HepG2 (cell line): ENCODE results near the gene GTF2F2. TPM values are rescaled to one million over a fixed set of nuclear protein-coding genes. Genes with fewer than 3 reads are reported as not detected.
A peak's percentile ranks its signal among the peaks of the same experiment; 100 is the strongest.

Source experiments
- ATAC-seq: fragments of 200-7000 bp; cut with Tn5 transposase; 3 replicates; pipeline ENCODE4 v1.9.1; 2020; ENCODE audit warnings: mild to moderate bottlenecking, moderate library complexity
- BruUV-seq: library from RNA; stranded (reverse); fragments of 400-500 nt; replicated peaks from 2 replicates; lab custom pipeline; 2021; lab: Mats Ljungman, UMichigan
- CTCF ChIA-PET: fragments of 300-600 bp; formaldehyde crosslinking; extraction: SDS; loops from one replicate; lab custom pipeline; 2021; ENCODE audit warnings: low total read pairs, inconsistent platforms, low intra/inter-chr PET ratio; lab: Yijun Ruan, JAX
- POLR2A ChIA-PET: fragments of 350-600 bp; sonication (Branson Sonifier 250); formaldehyde crosslinking; loops from one replicate; lab custom pipeline; 2020; ENCODE audit warnings: antibody characterized with exemption, inconsistent platforms; lab: Yijun Ruan, JAX
- DNase-seq: peaks from one replicate; pipeline ENCODE4 v3.0.0-alpha.2; 2015; ENCODE audit warnings: low spot score
- FAIRE-seq: peaks from 3 replicates; lab custom pipeline; 2011; peaks lifted over from hg19 to GRCh38; lab: Jason Lieb, UNC
- H2AFZ ChIP-seq: one replicate; pipeline ENCODE4 v1.6.1; 2011; ENCODE audit warnings: low read length, inconsistent platforms
- H3K27ac ChIP-seq: fragments of 300-600 bp; 3 replicates; pipeline ENCODE4 v1.8.0; 2011; ENCODE audit warnings: mixed run types, mild to moderate bottlenecking, mixed read lengths, low read length, inconsistent platforms; ENCODE audit not compliant: insufficient read depth; ENCODE audit errors: extremely low read length
- H3K27me3 ChIP-seq, 2 experiments: fragments of 200-600 bp in 1 of 2; 2 replicates in 1 of 2; 3 replicates in 1 of 2; pipeline versions ENCODE4 v1.6.0 to v1.8.0; 2011; ENCODE audit warnings: low read length in 2 of 2, mild to moderate bottlenecking in 2 of 2, moderate library complexity in 2 of 2, inconsistent platforms in 1 of 2; ENCODE audit not compliant: insufficient read depth in 2 of 2, control insufficient read depth in 1 of 2
- H3K36me3 ChIP-seq, 2 experiments: fragments of 200-600 bp in 1 of 2; replicated peaks in 1 of 2; 2 replicates in 1 of 2; 3 replicates in 1 of 2; pipeline versions ENCODE4 v1.5.1 to v1.8.0; 2011; ENCODE audit warnings: low read length in 2 of 2, inconsistent platforms in 1 of 2; ENCODE audit not compliant: insufficient read depth in 2 of 2, control insufficient read depth in 1 of 2
- H3K4me1 ChIP-seq: 2 replicates; pipeline ENCODE4 v1.5.1; 2012; ENCODE audit warnings: low read length, inconsistent platforms; ENCODE audit not compliant: insufficient read depth
- H3K4me2 ChIP-seq: 2 replicates; pipeline ENCODE4 v1.6.0; 2011; ENCODE audit warnings: low read depth, low read length, inconsistent platforms
- H3K4me3 ChIP-seq, 3 experiments: fragments of 200-600 bp in 1 of 3; sonication (generic), shearing (Covaris generic) in 1 of 3; replicated peaks in 1 of 3; 2 replicates each; pipeline ENCODE4 v1.5.1; 2011 to 2016; ENCODE audit warnings: low read length in 3 of 3, inconsistent platforms in 2 of 3, low read depth in 2 of 3, mild to moderate bottlenecking in 2 of 3, control low read depth in 1 of 3, mixed read lengths in 1 of 3; ENCODE audit not compliant: insufficient read depth in 1 of 3
- H3K79me2 ChIP-seq: one replicate; pipeline ENCODE4 v1.6.1; 2011; ENCODE audit warnings: low read length, inconsistent platforms; ENCODE audit not compliant: insufficient read depth
- H3K9ac ChIP-seq: 2 replicates; pipeline ENCODE4 v1.6.0; 2011; ENCODE audit warnings: mild to moderate bottlenecking, low read depth, low read length, inconsistent platforms; ENCODE audit not compliant: insufficient read depth
- H3K9me3 ChIP-seq: 2 replicates; pipeline ENCODE4 v1.5.1; 2012; ENCODE audit warnings: mild to moderate bottlenecking, low read length
- H4K20me1 ChIP-seq: 2 replicates; pipeline ENCODE4 v1.6.0; 2011; ENCODE audit warnings: inconsistent platforms, mild to moderate bottlenecking, low read length, moderate library complexity; ENCODE audit not compliant: insufficient read depth
- LCORL ChIP-seq, 2 experiments: fragments of 450-650 bp in 1 of 2; sonication (generic) in 1 of 2; formaldehyde crosslinking in 1 of 2; IDR thresholded peaks; 2 replicates each; pipeline versions ENCODE4 v1.5.0 to v1.6.1; 2017 to 2020; ENCODE audit warnings: antibody characterized with exemption in 1 of 2, missing genetic modification reagents in 1 of 2
- MAF1 ChIP-seq: sonication (generic); formaldehyde crosslinking; IDR thresholded peaks from 2 replicates; pipeline ENCODE4 v1.5.0; 2020; ENCODE audit warnings: missing genetic modification reagents, borderline replicate concordance
- MBD4 ChIP-seq: IDR thresholded peaks from 2 replicates; pipeline ENCODE4 v1.6.1; 2012; ENCODE audit warnings: low read length, inconsistent platforms, borderline replicate concordance
- POLR2A ChIP-seq, 2 experiments: IDR thresholded peaks; 2 replicates each; pipeline ENCODE4 v1.6.1; 2011; ENCODE audit warnings: low read depth in 2 of 2, low read length in 2 of 2, mild to moderate bottlenecking in 1 of 2, moderate library complexity in 1 of 2; ENCODE audit not compliant: insufficient read depth in 1 of 2
- POLR2AphosphoS5 ChIP-seq: IDR thresholded peaks from 2 replicates; pipeline ENCODE4 v1.6.1; 2012; ENCODE audit warnings: low read depth, low read length
- POLR2G ChIP-seq: fragments of 200-400 bp; formaldehyde crosslinking; IDR thresholded peaks from 2 replicates; pipeline ENCODE4 v1.6.1; 2018; ENCODE audit warnings: mild to moderate bottlenecking, low read depth, low read length, moderate library complexity
- RBM22 ChIP-seq: fragments of 200-400 bp; formaldehyde crosslinking; optimal IDR thresholded peaks from 2 replicates; pipeline ENCODE3; 2017; ENCODE audit warnings: mild to moderate bottlenecking, low read length, moderate library complexity
- RBM39 ChIP-seq: fragments of 200-400 bp; formaldehyde crosslinking; IDR thresholded peaks from one replicate; pipeline ENCODE4 v1.6.1; 2018; ENCODE audit warnings: antibody characterized with exemption, mild to moderate bottlenecking, low read depth, low read length; ENCODE audit not compliant: poor library complexity, severe bottlenecking
- ZFP37 ChIP-seq: sonication (generic); formaldehyde crosslinking; IDR thresholded peaks from 2 replicates; pipeline ENCODE4 v1.4.0; 2020; ENCODE audit warnings: missing genetic modification reagents, borderline replicate concordance
- WGBS: methylation state at CpG from one replicate; pipeline ENCODE4 v1.1.6; 2017; ENCODE audit warnings: low lambda C conversion rate; 5-methylcytosine and 5-hydroxymethylcytosine counted together
- in situ Hi-C: cut with HindIII; loops from 2 replicates; pipeline ENCODE4 v1.10.0; 2017; ENCODE audit warnings: low pct_unique_long_range_greater_than_20kb; ENCODE audit not compliant: extremely low pct_ligation_motif_present
- intact Hi-C: fragments of 100-400 bp; cut with micrococcal nuclease; formaldehyde crosslinking; loops from one replicate; pipeline ENCODE4 v1.10.0; 2022; ENCODE audit not compliant: unreplicated experiment
- polyA plus RNA-seq, 8 experiments: library from polyadenylated mRNA; depleted of rRNA in 3 of 8; stranded (reverse) in 7 of 8; unstranded in 1 of 8; fragments of >200 nt; fragmentation: Illumina TruSeq in 4 of 8; extraction: Trizol in 4 of 8; gene quantifications; 2 replicates each; pipeline versions ENCODE4 v1.2.1 to v1.2.3, GENCODE V29; 2011 to 2016; ENCODE audit warnings: low read depth in 4 of 8, missing spikeins in 1 of 8, mixed read lengths in 1 of 8; ENCODE audit not compliant: insufficient read depth in 1 of 8
- total RNA-seq, 5 experiments: library from RNA; depleted of rRNA; stranded (reverse); fragments of >200 nt; fragmentation: Illumina TruSeq; extraction: Trizol; gene quantifications; 2 replicates each; pipeline ENCODE4 v1.2.3, GENCODE V29; 2016; ENCODE audit warnings: low read depth in 1 of 5
- TF ChIP-seq, protein P1 (sequence below): sonication (generic); formaldehyde crosslinking; IDR thresholded peaks from 2 replicates; pipeline ENCODE4 v1.5.0; 2020; ENCODE audit warnings: mild to moderate bottlenecking, missing genetic modification reagents, borderline replicate concordance

Gene GTF2F2
- total and polyA plus RNA-seq, 2 of the 13 experiments (the other 11 are each of a cell fraction or from before 2014, with no cell fraction given) = 10.6 to 32.8 TPM

DNA sequence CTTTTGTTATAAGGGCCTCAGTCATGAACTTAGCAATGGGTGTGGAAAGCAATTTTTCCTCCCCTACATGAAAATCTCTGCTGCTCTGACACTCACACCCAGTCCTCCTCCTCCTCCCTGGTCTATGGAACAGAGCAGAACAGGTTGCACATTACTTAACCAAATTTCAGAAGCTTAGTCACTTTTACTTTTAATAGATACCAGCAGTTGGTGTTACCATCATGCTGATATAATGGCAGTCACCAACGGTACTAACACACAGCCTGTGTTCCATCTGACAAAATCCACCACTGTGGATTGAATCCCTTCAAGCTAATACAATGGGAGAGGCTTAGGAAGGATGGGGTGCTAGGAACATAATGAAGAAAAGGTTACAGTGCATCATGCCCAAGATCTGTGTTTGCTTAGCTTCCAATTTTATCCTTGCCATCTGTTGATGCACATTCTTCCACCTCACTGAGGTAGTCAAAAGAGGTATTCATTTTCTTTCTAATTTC is 210.9 kb downstream of the GTF2F2 start:
- ChIA-PET CTCF (no interaction called here), POLR2A (interaction anchor here (0.8 to 7.2 kb wide), 4 partner anchors 10 to 133 kb away, joined by 3 to 73 read pairs (median 6); partner anchors contain the start of genes COG3 and TPT1)
- H3K79me2 ChIP-seq = no peaks in the 10 kb centered on the region
- H3K4me3 ChIP-seq = no peak overlapping the region
- intact Hi-C loops = no loop called here
- H3K4me2 ChIP-seq = no peak overlapping the region
- BruUV-seq = no TSS peak
- peak; percentile 1; the same call in 1 of the 3 replicates for ATAC-seq
- peaks cover 82% of the 10 kb centered on the region for H3K4me1 ChIP-seq
- FAIRE-seq = no peak
- peaks cover 1 to 6% of the 10 kb centered on the region in 2 experiments; a peak in 4 of 5 replicates for H3K36me3 ChIP-seq
- TF ChIP-seq RBM22 (peak; percentile 85), POLR2A (IDR thresholded peaks at IDR 0.05; ENCODE audit: insufficient read depth in 1 of 2, low read depth in 2 of 2, low read length in 2 of 2) (peak; percentile 36 to 40; a peak in 2 of 4 replicates), RBM39 (no peak), POLR2AphosphoS5 (peak; percentile 67), MAF1 (no peak), POLR2G (peak; percentile 53; the same call in 1 of the 2 replicates), MBD4 (peak; percentile 20; the same call in 1 of the 2 replicates), ZFP37 (CRISPR knock-in tag) (no peak), LCORL (IDR thresholded peaks at IDR 0.05) (no peak), LCORL (CRISPR knock-in tag; IDR thresholded peaks at IDR 0.05) (no peak)
- TF ChIP-seq, protein P1, sequence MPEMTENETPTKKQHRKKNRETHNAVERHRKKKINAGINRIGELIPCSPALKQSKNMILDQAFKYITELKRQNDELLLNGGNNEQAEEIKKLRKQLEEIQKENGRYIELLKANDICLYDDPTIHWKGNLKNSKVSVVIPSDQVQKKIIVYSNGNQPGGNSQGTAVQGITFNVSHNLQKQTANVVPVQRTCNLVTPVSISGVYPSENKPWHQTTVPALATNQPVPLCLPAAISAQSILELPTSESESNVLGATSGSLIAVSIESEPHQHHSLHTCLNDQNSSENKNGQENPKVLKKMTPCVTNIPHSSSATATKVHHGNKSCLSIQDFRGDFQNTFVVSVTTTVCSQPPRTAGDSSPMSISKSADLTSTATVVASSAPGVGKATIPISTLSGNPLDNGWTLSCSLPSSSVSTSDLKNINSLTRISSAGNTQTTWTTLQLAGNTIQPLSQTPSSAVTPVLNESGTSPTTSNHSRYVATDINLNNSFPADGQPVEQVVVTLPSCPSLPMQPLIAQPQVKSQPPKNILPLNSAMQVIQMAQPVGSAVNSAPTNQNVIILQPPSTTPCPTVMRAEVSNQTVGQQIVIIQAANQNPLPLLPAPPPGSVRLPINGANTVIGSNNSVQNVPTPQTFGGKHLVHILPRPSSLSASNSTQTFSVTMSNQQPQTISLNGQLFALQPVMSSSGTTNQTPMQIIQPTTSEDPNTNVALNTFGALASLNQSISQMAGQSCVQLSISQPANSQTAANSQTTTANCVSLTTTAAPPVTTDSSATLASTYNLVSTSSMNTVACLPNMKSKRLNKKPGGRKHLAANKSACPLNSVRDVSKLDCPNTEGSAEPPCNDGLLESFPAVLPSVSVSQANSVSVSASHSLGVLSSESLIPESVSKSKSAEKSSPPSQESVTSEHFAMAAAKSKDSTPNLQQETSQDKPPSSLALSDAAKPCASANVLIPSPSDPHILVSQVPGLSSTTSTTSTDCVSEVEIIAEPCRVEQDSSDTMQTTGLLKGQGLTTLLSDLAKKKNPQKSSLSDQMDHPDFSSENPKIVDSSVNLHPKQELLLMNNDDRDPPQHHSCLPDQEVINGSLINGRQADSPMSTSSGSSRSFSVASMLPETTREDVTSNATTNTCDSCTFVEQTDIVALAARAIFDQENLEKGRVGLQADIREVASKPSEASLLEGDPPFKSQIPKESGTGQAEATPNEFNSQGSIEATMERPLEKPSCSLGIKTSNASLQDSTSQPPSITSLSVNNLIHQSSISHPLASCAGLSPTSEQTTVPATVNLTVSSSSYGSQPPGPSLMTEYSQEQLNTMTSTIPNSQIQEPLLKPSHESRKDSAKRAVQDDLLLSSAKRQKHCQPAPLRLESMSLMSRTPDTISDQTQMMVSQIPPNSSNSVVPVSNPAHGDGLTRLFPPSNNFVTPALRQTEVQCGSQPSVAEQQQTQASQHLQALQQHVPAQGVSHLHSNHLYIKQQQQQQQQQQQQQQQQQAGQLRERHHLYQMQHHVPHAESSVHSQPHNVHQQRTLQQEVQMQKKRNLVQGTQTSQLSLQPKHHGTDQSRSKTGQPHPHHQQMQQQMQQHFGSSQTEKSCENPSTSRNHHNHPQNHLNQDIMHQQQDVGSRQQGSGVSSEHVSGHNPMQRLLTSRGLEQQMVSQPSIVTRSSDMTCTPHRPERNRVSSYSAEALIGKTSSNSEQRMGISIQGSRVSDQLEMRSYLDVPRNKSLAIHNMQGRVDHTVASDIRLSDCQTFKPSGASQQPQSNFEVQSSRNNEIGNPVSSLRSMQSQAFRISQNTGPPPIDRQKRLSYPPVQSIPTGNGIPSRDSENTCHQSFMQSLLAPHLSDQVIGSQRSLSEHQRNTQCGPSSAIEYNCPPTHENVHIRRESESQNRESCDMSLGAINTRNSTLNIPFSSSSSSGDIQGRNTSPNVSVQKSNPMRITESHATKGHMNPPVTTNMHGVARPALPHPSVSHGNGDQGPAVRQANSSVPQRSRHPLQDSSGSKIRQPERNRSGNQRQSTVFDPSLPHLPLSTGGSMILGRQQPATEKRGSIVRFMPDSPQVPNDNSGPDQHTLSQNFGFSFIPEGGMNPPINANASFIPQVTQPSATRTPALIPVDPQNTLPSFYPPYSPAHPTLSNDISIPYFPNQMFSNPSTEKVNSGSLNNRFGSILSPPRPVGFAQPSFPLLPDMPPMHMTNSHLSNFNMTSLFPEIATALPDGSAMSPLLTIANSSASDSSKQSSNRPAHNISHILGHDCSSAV (CRISPR knock-in tag) = no peak
- H3K27me3 ChIP-seq = no peaks in the 10 kb centered on the region
- H3K9me3 ChIP-seq = no peaks in the 10 kb centered on the region
- WGBS = 82% methylated on average over 1 of the region's 1 CpG
- no peak for DNase-seq
- in situ Hi-C loops = no loop called here
- no peak overlapping the region for H3K9ac ChIP-seq
- H3K27ac ChIP-seq = no peak overlapping the region
- no peak overlapping the region for H2AFZ ChIP-seq
- H4K20me1 ChIP-seq = peaks cover 19% of the 10 kb centered on the region
